Astrocyte (in vitro differentiated cells and primary cell): ENCODE data around the gene NUP214. TPM values are rescaled to one million over a fixed set of nuclear protein-coding genes. Genes with fewer than 3 reads are reported as not detected.

Source experiments
- DNase-seq: peaks from one replicate; pipeline ENCODE4 v3.0.0-alpha.2; 2010; ENCODE audit warnings: low read depth
- FAIRE-seq: peaks from 2 replicates; lab custom pipeline; 2011; peaks lifted over from hg19 to GRCh38; lab: Jason Lieb, UNC
- H2AFZ ChIP-seq: 2 replicates; pipeline ENCODE4 v1.6.0; 2012; ENCODE audit warnings: low read depth, low read length, inconsistent platforms
- H3K27ac ChIP-seq: 2 replicates; pipeline ENCODE4 v1.5.1; 2011; ENCODE audit warnings: low read depth, low read length, inconsistent platforms
- H3K27me3 ChIP-seq: 2 replicates; pipeline ENCODE4 v1.6.0; 2011; ENCODE audit warnings: low read length, inconsistent platforms; ENCODE audit not compliant: insufficient read depth
- H3K36me3 ChIP-seq: 2 replicates; pipeline ENCODE4 v1.5.1; 2011; ENCODE audit warnings: low read length, inconsistent platforms; ENCODE audit not compliant: insufficient read depth
- H3K4me1 ChIP-seq: 2 replicates; pipeline ENCODE4 v1.5.1; 2011; ENCODE audit warnings: low read length, inconsistent platforms; ENCODE audit not compliant: insufficient read depth
- H3K4me2 ChIP-seq: 2 replicates; pipeline ENCODE4 v1.6.0; 2012; ENCODE audit warnings: low read length, inconsistent platforms
- H3K4me3 ChIP-seq: 2 replicates; pipeline ENCODE4 v1.5.1; 2011; ENCODE audit warnings: low read depth, mild to moderate bottlenecking, low read length, inconsistent platforms; ENCODE audit not compliant: insufficient read depth
- H3K79me2 ChIP-seq: 2 replicates; pipeline ENCODE4 v1.6.0; 2012; ENCODE audit warnings: mild to moderate bottlenecking, low read length, inconsistent platforms; ENCODE audit not compliant: insufficient read depth
- H3K9ac ChIP-seq: 2 replicates; pipeline ENCODE4 v1.6.0; 2012; ENCODE audit warnings: mild to moderate bottlenecking, low read length, inconsistent platforms
- H3K9me3 ChIP-seq: 2 replicates; pipeline ENCODE4 v1.5.1; 2012; ENCODE audit warnings: low read depth, mild to moderate bottlenecking, low read length, inconsistent platforms; ENCODE audit not compliant: insufficient read depth
- H4K20me1 ChIP-seq: 2 replicates; pipeline ENCODE4 v1.6.0; 2012; ENCODE audit warnings: low read length, inconsistent platforms; ENCODE audit not compliant: insufficient read depth
- H3K27ac Mint-ChIP-seq: one replicate; pipeline ENCODE4 v1.8.0; 2021; ENCODE audit warnings: mild to moderate bottlenecking, mixed read lengths; ENCODE audit not compliant: unreplicated experiment
- H3K27me3 Mint-ChIP-seq: one replicate; pipeline ENCODE4 v1.8.0; 2021; ENCODE audit warnings: low read depth, mixed read lengths; ENCODE audit not compliant: unreplicated experiment
- H3K36me3 Mint-ChIP-seq: one replicate; pipeline ENCODE4 v1.8.0; 2021; ENCODE audit warnings: low read depth, mixed read lengths; ENCODE audit not compliant: unreplicated experiment
- H3K4me1 Mint-ChIP-seq: one replicate; pipeline ENCODE4 v1.8.0; 2021; ENCODE audit warnings: low read depth, mixed read lengths; ENCODE audit not compliant: unreplicated experiment
- H3K4me3 Mint-ChIP-seq: one replicate; pipeline ENCODE4 v1.8.0; 2021; ENCODE audit warnings: mild to moderate bottlenecking, moderate library complexity, mixed read lengths; ENCODE audit not compliant: unreplicated experiment
- H3K9me3 Mint-ChIP-seq: one replicate; pipeline ENCODE4 v1.8.0; 2021; ENCODE audit warnings: mild to moderate bottlenecking, mixed read lengths; ENCODE audit not compliant: unreplicated experiment
- EZH2 ChIP-seq: IDR thresholded peaks from 2 replicates; pipeline ENCODE4 v1.6.1; 2012; ENCODE audit warnings: mild to moderate bottlenecking, low read length, inconsistent platforms; ENCODE audit not compliant: insufficient read depth
- total RNA-seq: library from RNA; stranded (reverse); gene quantifications from 2 replicates; pipeline ENCODE4 v1.2.1, GENCODE V29; 2021
- TF ChIP-seq, protein P1 (sequence below): IDR thresholded peaks from 2 replicates; pipeline ENCODE4 v1.5.1; 2011; ENCODE audit warnings: low read depth, mild to moderate bottlenecking, inconsistent platforms, low read length, moderate library complexity; ENCODE audit not compliant: insufficient read depth

NUP214 gene
- total RNA-seq, 1 donor from 2014 or later: 30.5 TPM

DNA sequence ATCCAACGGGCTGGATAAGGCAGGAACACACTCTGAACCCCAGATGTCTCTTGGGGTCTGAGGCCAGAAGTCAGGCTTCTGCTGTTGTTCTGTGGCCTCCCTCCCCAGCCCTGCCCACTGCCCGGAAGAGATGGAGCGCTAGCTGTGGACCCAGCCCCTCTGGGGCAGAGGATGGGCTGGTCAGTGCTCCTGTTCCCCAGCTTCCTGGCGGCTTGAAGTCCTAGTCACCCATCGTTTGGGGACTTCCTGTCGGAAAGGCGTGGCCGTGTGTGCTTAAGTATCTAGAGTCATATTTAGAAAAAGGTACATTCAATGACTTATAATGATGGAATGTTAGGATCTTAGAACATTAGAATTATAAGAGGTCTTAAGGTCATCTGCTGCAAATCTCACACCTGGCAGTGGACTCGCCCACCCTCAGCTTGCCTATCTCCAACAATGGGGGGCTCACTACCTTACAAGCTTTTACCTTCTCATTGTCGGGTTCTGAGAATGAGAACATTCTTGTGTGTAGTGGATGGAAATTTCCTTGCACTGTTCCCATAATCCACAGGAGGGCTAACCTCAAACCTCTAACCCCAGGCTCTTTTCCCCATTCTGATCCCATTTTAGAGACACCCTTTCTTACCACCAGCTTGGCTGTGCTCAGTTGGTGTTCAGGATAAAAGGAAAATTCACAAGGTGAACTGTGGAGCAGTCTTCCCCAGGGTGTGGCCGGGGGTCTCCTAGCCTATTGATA lies 42.4 kb upstream of the NUP214 start:
- H3K9ac ChIP-seq: no peak overlapping the region

DNA sequence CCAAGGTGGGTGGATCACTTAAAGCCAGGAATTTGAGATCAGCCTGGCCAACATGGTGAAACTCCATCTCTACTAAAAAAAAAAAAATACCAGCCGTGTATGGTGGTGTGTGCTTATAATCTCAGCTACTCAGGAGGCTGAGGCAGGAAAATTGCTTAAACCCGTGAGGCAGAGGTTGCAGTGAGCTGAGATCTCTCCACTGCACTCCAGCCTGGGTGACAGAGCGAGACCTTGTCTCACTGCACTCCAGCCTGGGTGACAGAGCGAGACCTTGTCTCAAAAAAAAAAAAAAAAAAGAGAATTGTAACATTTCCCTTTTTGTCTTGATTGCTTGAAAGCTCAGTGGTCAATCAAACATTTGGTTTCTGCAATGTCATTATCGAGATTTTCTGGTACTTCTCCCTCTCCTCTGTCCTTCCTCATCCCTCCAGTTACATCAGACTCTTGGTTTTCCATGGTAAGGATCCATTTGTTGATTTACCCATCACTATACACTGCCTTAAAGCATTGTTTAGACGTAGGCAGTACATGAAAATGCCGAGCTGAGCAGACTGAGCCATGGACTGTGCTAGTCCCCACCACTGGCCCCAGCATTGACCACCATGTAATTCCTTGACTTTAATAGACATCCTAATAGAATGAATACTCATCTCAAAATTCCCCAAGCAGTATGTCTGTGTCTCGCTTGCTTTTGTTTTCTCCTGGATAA lies 40.6 kb upstream of the NUP214 start:
- H3K4me1 Mint-ChIP-seq: no peaks in the 10 kb centered on the region
- H3K36me3 Mint-ChIP-seq: no peaks in the 10 kb centered on the region
- no peak for FAIRE-seq
- H3K27me3 ChIP-seq: peaks cover 6% of the 10 kb centered on the region
- no peak for DNase-seq
- H3K79me2 ChIP-seq: no peaks in the 10 kb centered on the region
- H4K20me1 ChIP-seq: no peaks in the 10 kb centered on the region
- H3K27me3 Mint-ChIP-seq: peaks cover 38% of the 10 kb centered on the region
- H3K36me3 ChIP-seq: no peaks in the 10 kb centered on the region
- H3K27ac Mint-ChIP-seq: no peak overlapping the region
- H3K9ac ChIP-seq: no peak overlapping the region
- H3K9me3 ChIP-seq: no peaks in the 10 kb centered on the region
- no peak overlapping the region for H3K27ac ChIP-seq
- H3K4me3 ChIP-seq: no peak overlapping the region
- H3K4me2 ChIP-seq: no peak overlapping the region
- H3K9me3 Mint-ChIP-seq: no peaks in the 10 kb centered on the region
- H3K4me3 Mint-ChIP-seq: no peak overlapping the region
- TF ChIP-seq, protein P1, sequence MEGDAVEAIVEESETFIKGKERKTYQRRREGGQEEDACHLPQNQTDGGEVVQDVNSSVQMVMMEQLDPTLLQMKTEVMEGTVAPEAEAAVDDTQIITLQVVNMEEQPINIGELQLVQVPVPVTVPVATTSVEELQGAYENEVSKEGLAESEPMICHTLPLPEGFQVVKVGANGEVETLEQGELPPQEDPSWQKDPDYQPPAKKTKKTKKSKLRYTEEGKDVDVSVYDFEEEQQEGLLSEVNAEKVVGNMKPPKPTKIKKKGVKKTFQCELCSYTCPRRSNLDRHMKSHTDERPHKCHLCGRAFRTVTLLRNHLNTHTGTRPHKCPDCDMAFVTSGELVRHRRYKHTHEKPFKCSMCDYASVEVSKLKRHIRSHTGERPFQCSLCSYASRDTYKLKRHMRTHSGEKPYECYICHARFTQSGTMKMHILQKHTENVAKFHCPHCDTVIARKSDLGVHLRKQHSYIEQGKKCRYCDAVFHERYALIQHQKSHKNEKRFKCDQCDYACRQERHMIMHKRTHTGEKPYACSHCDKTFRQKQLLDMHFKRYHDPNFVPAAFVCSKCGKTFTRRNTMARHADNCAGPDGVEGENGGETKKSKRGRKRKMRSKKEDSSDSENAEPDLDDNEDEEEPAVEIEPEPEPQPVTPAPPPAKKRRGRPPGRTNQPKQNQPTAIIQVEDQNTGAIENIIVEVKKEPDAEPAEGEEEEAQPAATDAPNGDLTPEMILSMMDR: no peak
- TF ChIP-seq EZH2: no peak
- no peak overlapping the region for H2AFZ ChIP-seq
- no peaks in the 10 kb centered on the region for H3K4me1 ChIP-seq

More for the DNA sequence above, 42.4 kb upstream of the NUP214 start:
- H3K4me1 Mint-ChIP-seq: no peaks in the 10 kb centered on the region
- FAIRE-seq: no peak
- no peak overlapping the region for H3K27ac ChIP-seq
- H2AFZ ChIP-seq: no peak overlapping the region
- no peaks in the 10 kb centered on the region for H3K79me2 ChIP-seq
- H3K27me3 Mint-ChIP-seq: peaks cover 34% of the 10 kb centered on the region
- no peak overlapping the region for H3K4me2 ChIP-seq
- peaks cover 6% of the 10 kb centered on the region for H3K27me3 ChIP-seq
- H4K20me1 ChIP-seq: no peaks in the 10 kb centered on the region
- H3K36me3 ChIP-seq: no peaks in the 10 kb centered on the region
- no peaks in the 10 kb centered on the region for H3K36me3 Mint-ChIP-seq
- DNase-seq: no peak
- H3K9me3 ChIP-seq: no peaks in the 10 kb centered on the region
- no peak overlapping the region for H3K4me3 ChIP-seq
- TF ChIP-seq EZH2: no peak
- TF ChIP-seq, protein P1: no peak
- no peaks in the 10 kb centered on the region for H3K9me3 Mint-ChIP-seq
- no peak overlapping the region for H3K4me3 Mint-ChIP-seq
- no peaks in the 10 kb centered on the region for H3K4me1 ChIP-seq
- no peak overlapping the region for H3K27ac Mint-ChIP-seq
